PC-3 (cell line): Measurements from ENCODE around the gene FUNDC1. TPM values are rescaled to one million over a fixed set of nuclear protein-coding genes. Genes with fewer than 3 reads are reported as not detected.

Experiments
- ATAC-seq: fragments of 200-7000 bp; cut with Tn5 transposase; 2 replicates; pipeline ENCODE4 v1.9.1; 2020; ENCODE audit warnings: mild to moderate bottlenecking, moderate library complexity
- BruUV-seq: library from RNA; stranded (reverse); fragments of 400-500 nt; replicated peaks from 2 replicates; lab custom pipeline; 2021; lab: Mats Ljungman, UMichigan
- CTCF ChIA-PET: fragments of 300-600 bp; sonication (Branson Sonifier 250); formaldehyde crosslinking; loops from one replicate; lab custom pipeline; 2022; ENCODE audit warnings: antibody characterized with exemption; lab: Charles Lee
- POLR2A ChIA-PET: fragments of 300-600 bp; sonication (Branson Sonifier 250); formaldehyde crosslinking; loops from one replicate; lab custom pipeline; 2022; ENCODE audit warnings: antibody characterized with exemption; ENCODE audit not compliant: unreplicated experiment; lab: Charles Lee
- DNase-seq: peaks from one replicate; pipeline ENCODE4 v3.0.0-alpha.2; 2015
- H2AFZ ChIP-seq: fragments of 300-600 bp; sonication (generic); 2 replicates; pipeline ENCODE4 v1.6.0; 2016; ENCODE audit warnings: antibody characterized with exemption, low read length
- H3F3A ChIP-seq: fragments of 300-600 bp; sonication (generic); one replicate; pipeline ENCODE4 v1.6.0; 2017; ENCODE audit warnings: antibody characterized with exemption, low read length, control low read depth, mild to moderate bottlenecking; ENCODE audit not compliant: unreplicated experiment
- H3K27ac ChIP-seq: fragments of 300-600 bp; sonication (generic); 2 replicates; pipeline ENCODE4 v1.5.1; 2016; ENCODE audit warnings: mild to moderate bottlenecking, low read length
- H3K27me3 ChIP-seq: fragments of 300-600 bp; sonication (generic); 2 replicates; pipeline ENCODE4 v1.6.1; 2016; ENCODE audit warnings: low read length, mixed read lengths
- H3K36me3 ChIP-seq: fragments of 300-600 bp; sonication (generic); 2 replicates; pipeline ENCODE4 v1.6.1; 2016; ENCODE audit warnings: low read depth, mixed run types, low read length, mixed read lengths
- H3K4me1 ChIP-seq: fragments of 300-600 bp; sonication (generic); 2 replicates; pipeline ENCODE4 v1.5.1; 2016; ENCODE audit warnings: low read length; ENCODE audit not compliant: insufficient read depth
- H3K4me2 ChIP-seq: fragments of 300-600 bp; sonication (generic); 2 replicates; pipeline ENCODE4 v1.6.0; 2016; ENCODE audit warnings: low read length
- H3K4me3 ChIP-seq: fragments of 300-600 bp; sonication (generic); 2 replicates; pipeline ENCODE4 v1.5.1; 2016; ENCODE audit warnings: mild to moderate bottlenecking, low read length, mixed read lengths
- H3K79me2 ChIP-seq: fragments of 300-600 bp; sonication (generic); 2 replicates; pipeline ENCODE4 v1.6.1; 2017; ENCODE audit warnings: low read length, mixed read lengths
- H3K9ac ChIP-seq: fragments of 300-600 bp; sonication (generic); 2 replicates; pipeline ENCODE4 v1.6.0; 2016; ENCODE audit warnings: mild to moderate bottlenecking, low read length
- H3K9me2 ChIP-seq: fragments of 300-600 bp; sonication (generic); replicated peaks from 2 replicates; pipeline ENCODE4 v1.6.1; 2016; ENCODE audit warnings: mixed run types, low read length, mixed read lengths
- H3K9me3 ChIP-seq: fragments of 300-600 bp; sonication (generic); 2 replicates; pipeline ENCODE4 v1.6.1; 2016; ENCODE audit warnings: low read length, mixed read lengths
- H4K20me1 ChIP-seq: fragments of 300-600 bp; sonication (generic); 2 replicates; pipeline ENCODE4 v1.6.1; 2016; ENCODE audit warnings: low read length, mixed read lengths
- CTCF ChIP-seq: fragments of 300-600 bp; sonication (generic); conservative IDR thresholded peaks from 2 replicates; pipeline ENCODE4 v1.5.1; 2017; ENCODE audit warnings: antibody characterized with exemption, low read depth, mild to moderate bottlenecking, low read length
- EZH2 ChIP-seq: fragments of 300-600 bp; sonication (generic); IDR thresholded peaks from one replicate; pipeline ENCODE4 v1.6.1; 2017; ENCODE audit warnings: antibody characterized with exemption, mild to moderate bottlenecking, low read length; ENCODE audit not compliant: unreplicated experiment
- EZH2phosphoT487 ChIP-seq: fragments of 300-600 bp; sonication (generic); IDR thresholded peaks from 2 replicates; pipeline ENCODE4 v1.6.1; 2018; ENCODE audit warnings: mild to moderate bottlenecking, antibody characterized with exemption, low read length, borderline replicate concordance
- intact Hi-C: fragments of 100-400 bp; cut with micrococcal nuclease; formaldehyde crosslinking; loops from 2 replicates; pipeline ENCODE4 v1.9.0; 2023
- total RNA-seq: library from RNA; depleted of rRNA; stranded (reverse); fragments of >200 nt; gene quantifications from 2 replicates; pipeline ENCODE4 v1.2.3, GENCODE V29; 2014

The FUNDC1 gene
- total RNA-seq, 1 experiment from 2014 or later, result 28.0 TPM

DNA sequence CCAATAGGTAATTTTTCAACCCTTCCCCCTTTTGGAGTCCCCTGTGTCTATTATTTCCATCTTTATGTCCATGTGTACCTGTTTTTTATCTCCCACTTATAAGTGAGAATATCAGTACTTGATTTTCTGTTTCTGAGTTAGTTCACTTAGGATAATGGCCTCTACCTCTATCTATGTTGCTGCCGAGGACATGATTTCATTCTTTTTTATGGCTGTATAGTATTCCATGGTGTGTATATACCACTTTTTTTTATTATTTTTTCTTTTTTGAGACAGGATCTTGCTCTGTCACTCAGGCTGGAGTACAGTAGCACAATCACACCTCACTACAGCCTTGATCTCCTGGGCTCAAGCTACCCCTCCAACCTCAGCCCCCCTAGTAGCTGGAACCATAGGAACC lies 47.6 kb downstream of the FUNDC1 start:
- intact Hi-C loops, result no loop called here
- ATAC-seq (no peak), DNase-seq (no peak)
- no TSS peak for BruUV-seq
- Histone ChIP-seq H3K4me2 (no peak overlapping the region), H3K9ac (no peak overlapping the region), H3K27me3 (no peaks in the 10 kb centered on the region), H3K9me3 (no peaks in the 10 kb centered on the region), H3F3A (no peaks in the 10 kb centered on the region), H2AFZ (no peak overlapping the region), H4K20me1 (no peaks in the 10 kb centered on the region), H3K4me1 (no peaks in the 10 kb centered on the region), H3K79me2 (no peaks in the 10 kb centered on the region), H3K4me3 (no peak overlapping the region), H3K36me3 (no peaks in the 10 kb centered on the region), H3K9me2 (no peaks in the 10 kb centered on the region), H3K27ac (no peak overlapping the region)
- CTCF ChIA-PET, result no interaction called here
- POLR2A ChIA-PET, result no interaction called here
- TF ChIP-seq EZH2 (no peak), CTCF (no peak), EZH2phosphoT487 (no peak)

GRCh38 chrX:44494357-44494756 lies 48.3 kb downstream of the FUNDC1 start:
- no peak for ATAC-seq
- no peak overlapping the region for H3K27ac ChIP-seq
- H3K27me3 ChIP-seq, result no peaks in the 10 kb centered on the region

DNA sequence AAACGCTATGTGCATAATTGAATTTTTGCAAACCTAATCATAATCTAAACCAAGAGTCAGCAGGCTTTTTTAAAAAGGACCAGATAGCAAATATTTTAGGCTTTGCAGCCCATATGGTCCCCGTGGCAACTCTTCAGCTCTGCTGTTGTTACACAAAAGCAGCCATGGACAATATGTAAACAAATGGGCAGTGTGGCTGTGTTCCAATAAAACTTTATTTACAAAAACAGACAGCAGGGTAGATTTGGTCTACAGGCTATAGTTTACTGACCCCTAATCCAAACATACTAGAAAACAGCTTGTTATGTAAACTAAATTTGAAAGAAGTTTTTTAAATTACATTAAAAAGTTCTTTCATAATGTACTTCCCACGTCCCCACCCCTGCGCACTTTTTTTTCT lies 53.1 kb downstream of the FUNDC1 start:
- Histone ChIP-seq H2AFZ (no peak overlapping the region), H3K79me2 (no peaks in the 10 kb centered on the region), H3K9me2 (no peaks in the 10 kb centered on the region), H3K9ac (no peak overlapping the region), H3F3A (no peaks in the 10 kb centered on the region), H3K4me3 (no peak overlapping the region), H3K4me2 (no peak overlapping the region), H4K20me1 (no peaks in the 10 kb centered on the region), H3K27me3 (no peaks in the 10 kb centered on the region), H3K27ac (no peak overlapping the region), H3K36me3 (no peaks in the 10 kb centered on the region), H3K9me3 (no peaks in the 10 kb centered on the region), H3K4me1 (peaks cover 2% of the 10 kb centered on the region; the same call in 1 of the 2 replicates)
- TF ChIP-seq CTCF (no peak), EZH2 (no peak), EZH2phosphoT487 (no peak)
- intact Hi-C loops, result no loop called here
- BruUV-seq, result no TSS peak
- POLR2A ChIA-PET, result no interaction called here
- no peak for DNase-seq
- CTCF ChIA-PET, result no interaction called here
- no peak for ATAC-seq

More at GRCh38 chrX:44494357-44494756, 48.3 kb downstream of the FUNDC1 start:
- Histone ChIP-seq H3K4me3 (no peak overlapping the region), H3F3A (no peaks in the 10 kb centered on the region), H3K9me3 (no peaks in the 10 kb centered on the region), H3K36me3 (no peaks in the 10 kb centered on the region), H2AFZ (no peak overlapping the region), H3K9ac (no peak overlapping the region), H3K4me1 (no peaks in the 10 kb centered on the region), H3K4me2 (no peak overlapping the region), H3K9me2 (no peaks in the 10 kb centered on the region), H4K20me1 (no peaks in the 10 kb centered on the region), H3K79me2 (no peaks in the 10 kb centered on the region)
- no TSS peak for BruUV-seq
- TF ChIP-seq EZH2phosphoT487, result no peak
- DNase-seq, result no peak
- ChIA-PET CTCF (no interaction called here), POLR2A (no interaction called here)
- intact Hi-C loops, result no loop called here
